GM12875 (cell line): Measurements from ENCODE around the gene SBSN.

Experiments
- H3K4me3 ChIP-seq: one replicate; pipeline ENCODE4 v1.5.1; 2011; ENCODE audit warnings: low read depth, low read length, control low read depth
- CTCF ChIP-seq: IDR thresholded peaks from 2 replicates; pipeline ENCODE4 v1.5.1; 2011; ENCODE audit warnings: low read depth, mild to moderate bottlenecking, control low read depth, inconsistent platforms, low read length, moderate library complexity, borderline replicate concordance; ENCODE audit not compliant: insufficient read depth

The SBSN gene, protein sequence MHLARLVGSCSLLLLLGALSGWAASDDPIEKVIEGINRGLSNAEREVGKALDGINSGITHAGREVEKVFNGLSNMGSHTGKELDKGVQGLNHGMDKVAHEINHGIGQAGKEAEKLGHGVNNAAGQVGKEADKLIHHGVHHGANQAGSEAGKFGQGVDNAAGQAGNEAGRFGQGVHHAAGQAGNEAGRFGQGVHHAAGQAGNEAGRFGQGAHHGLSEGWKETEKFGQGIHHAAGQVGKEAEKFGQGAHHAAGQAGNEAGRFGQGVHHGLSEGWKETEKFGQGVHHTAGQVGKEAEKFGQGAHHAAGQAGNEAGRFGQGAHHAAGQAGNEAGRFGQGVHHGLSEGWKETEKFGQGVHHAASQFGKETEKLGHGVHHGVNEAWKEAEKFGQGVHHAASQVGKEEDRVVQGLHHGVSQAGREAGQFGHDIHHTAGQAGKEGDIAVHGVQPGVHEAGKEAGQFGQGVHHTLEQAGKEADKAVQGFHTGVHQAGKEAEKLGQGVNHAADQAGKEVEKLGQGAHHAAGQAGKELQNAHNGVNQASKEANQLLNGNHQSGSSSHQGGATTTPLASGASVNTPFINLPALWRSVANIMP

GRCh38 chr19:35528218-35529038, at the start of gene SBSN:
Gene SBSN, minus strand, starts transcription at chr19:35528311. Its CDS starts 30 bp downstream, at chr19:35528281.
- no peak within 1 kb of the TSS for H3K4me3 ChIP-seq
- TF ChIP-seq CTCF = no peak

DNA sequence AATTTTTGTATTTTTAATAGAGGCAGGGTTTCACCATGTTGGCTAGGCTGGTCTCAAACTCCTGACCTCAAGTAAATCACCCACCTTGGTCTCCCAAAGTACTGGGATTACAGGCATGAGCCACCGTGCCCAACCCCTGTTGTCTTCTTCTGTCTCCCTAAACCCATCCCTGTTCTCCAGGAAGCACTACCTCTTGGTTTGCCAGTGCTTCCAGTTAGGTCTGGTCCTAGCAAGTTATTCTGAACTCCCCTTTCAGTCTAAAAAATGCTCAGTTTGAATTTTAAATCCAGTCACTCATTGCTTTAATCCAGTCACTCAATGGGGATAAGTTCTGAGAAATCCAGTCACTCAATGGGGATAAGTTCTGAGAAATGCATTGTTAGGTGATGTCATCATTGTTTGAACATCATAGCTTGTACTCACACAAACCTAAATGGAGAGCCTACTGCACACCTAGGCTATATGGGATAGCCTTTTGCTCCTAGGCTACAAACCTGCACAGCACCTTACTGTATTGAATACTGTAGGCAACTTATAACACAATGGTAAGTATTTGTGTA, 43.4 kb upstream of the SBSN start:
- no peak for TF ChIP-seq CTCF
- no peak overlapping the region for H3K4me3 ChIP-seq

DNA sequence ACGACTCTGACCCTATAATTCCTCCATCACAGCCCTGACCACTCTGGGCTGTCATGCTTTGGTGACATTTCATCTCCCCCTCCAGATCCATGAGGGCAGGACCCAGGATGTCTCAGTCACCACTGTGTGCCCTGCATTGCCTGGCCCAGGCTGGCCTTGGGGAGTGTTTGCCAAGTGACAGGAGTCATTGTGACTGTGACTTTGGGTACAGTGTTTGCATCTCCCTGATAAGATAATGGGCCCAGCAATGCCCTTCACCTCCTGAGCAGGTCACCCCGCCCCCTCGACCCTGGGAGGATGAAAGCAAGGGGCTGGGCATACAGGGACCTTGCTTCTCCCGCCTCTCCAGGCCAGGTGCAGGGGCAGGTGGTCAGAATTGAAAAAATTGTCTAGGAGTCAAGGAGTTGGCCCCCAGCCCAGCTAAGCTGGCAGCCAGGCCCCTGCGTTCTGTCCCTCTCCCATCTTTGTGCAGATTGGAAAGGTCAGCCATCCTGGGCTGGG, 41.2 kb upstream of the SBSN start:
- no peak overlapping the region for H3K4me3 ChIP-seq
- TF ChIP-seq CTCF = no peak

- TF ChIP-seq CTCF = no peak
- no peak overlapping the region for H3K4me3 ChIP-seq
Measured at GRCh38 chr19:35566738-35567137, 38.6 kb upstream of the SBSN start.

GRCh38 chr19:35565016-35565856, 37.1 kb upstream of the SBSN start:
- no peak for TF ChIP-seq CTCF
- H3K4me3 ChIP-seq = no peak overlapping the region

- H3K4me3 ChIP-seq = no peak within 1 kb of the TSS
- no peak for TF ChIP-seq CTCF
Measured at GRCh38 chr19:35563207-35563829, 35.2 kb upstream of the SBSN start, which contains the start of gene ATP4A. Gene ATP4A, minus strand, starts transcription at chr19:35563658. Its CDS starts 29 bp downstream, at chr19:35563629.
